HG03095 (cell line): ENCODE measurements around the gene AIF1.

Experiments
- ATAC-seq: cut with Tn5 transposase; IDR thresholded peaks from one replicate; pipeline ENCODE4 v1.9.1; 2021; ENCODE audit warnings: moderate library complexity; ENCODE audit not compliant: unreplicated experiment

AIF1 gene

GRCh38 chr6:31620586-31621319 lies 5.7 kb downstream of the AIF1 start, which contains the start of gene PRRC2A:
PRRC2A (plus strand) TSS chr6:31620715; CDS start chr6:31622790, 2,075 bp downstream.
- peak; percentile 26 for ATAC-seq

GRCh38 chr6:31621320-31621939 lies 6.4 kb downstream of the AIF1 start:
- no peak for ATAC-seq

GRCh38 chr6:31621991-31622390 lies 7.0 kb downstream of the AIF1 start:
- no peak for ATAC-seq

GRCh38 chr6:31622684-31623091 lies 7.7 kb downstream of the AIF1 start:
- no peak for ATAC-seq

- no peak for ATAC-seq
These were observed 9.0 kb downstream of the AIF1 start for GRCh38 chr6:31624070-31624469.

- no peak for ATAC-seq
These were observed 11.9 kb downstream of the AIF1 start for GRCh38 chr6:31626952-31627351.

- ATAC-seq = no peak
These were observed 12.8 kb downstream of the AIF1 start for GRCh38 chr6:31627690-31628287.

- ATAC-seq = no peak
These were observed 14.0 kb downstream of the AIF1 start for GRCh38 chr6:31629014-31629413.

GRCh38 chr6:31630177-31630934 lies 15.3 kb downstream of the AIF1 start:
- ATAC-seq = no peak

GRCh38 chr6:31631209-31631608 lies 16.2 kb downstream of the AIF1 start:
- ATAC-seq = no peak

- no peak for ATAC-seq
These were observed 16.7 kb downstream of the AIF1 start for GRCh38 chr6:31631681-31632278.

- ATAC-seq = no peak
These were observed 17.4 kb downstream of the AIF1 start for GRCh38 chr6:31632279-31632946.

GRCh38 chr6:31633447-31633846 lies 18.4 kb downstream of the AIF1 start:
- ATAC-seq = no peak

- no peak for ATAC-seq
These were observed 19.1 kb downstream of the AIF1 start for GRCh38 chr6:31634131-31634530.

GRCh38 chr6:31634969-31635575 lies 20.0 kb downstream of the AIF1 start:
- no peak for ATAC-seq

- ATAC-seq = no peak
These were observed 21.9 kb downstream of the AIF1 start for GRCh38 chr6:31636698-31637596.

- ATAC-seq = no peak
These were observed 24.0 kb downstream of the AIF1 start for GRCh38 chr6:31639043-31639442.

GRCh38 chr6:31639449-31639861 lies 24.4 kb downstream of the AIF1 start:
- no peak for ATAC-seq

GRCh38 chr6:31640612-31641011 lies 25.6 kb downstream of the AIF1 start:
- no peak for ATAC-seq
